HepG2 (cell line): ENCODE measurements around the gene CHMP6. TPM values are rescaled to one million over a fixed set of nuclear protein-coding genes. Genes with fewer than 3 reads are reported as not detected.

ENCODE experiments used
- BCL6 ChIP-seq: IDR thresholded peaks from 2 replicates; pipeline ENCODE4 v1.6.1; 2016; ENCODE audit warnings: missing genetic modification reagents, missing compliant biosample characterization
- CBX5 ChIP-seq: sonication (generic); formaldehyde crosslinking; IDR thresholded peaks from 2 replicates; pipeline ENCODE4 v1.4.0; 2020; ENCODE audit warnings: missing genetic modification reagents, borderline replicate concordance
- CEBPB ChIP-seq: IDR thresholded peaks from 2 replicates; pipeline ENCODE4 v1.6.1; 2011; ENCODE audit warnings: low read depth, low read length, improper control_type of control experiment, borderline replicate concordance
- ELF1 ChIP-seq: sonication (generic); formaldehyde crosslinking; IDR thresholded peaks from 2 replicates; pipeline ENCODE4 v1.4.0; 2020; ENCODE audit warnings: missing genetic modification reagents
- HHEX ChIP-seq: IDR thresholded peaks from 2 replicates; pipeline ENCODE4 v1.6.1; 2016; ENCODE audit warnings: control low read depth
- KDM5A ChIP-seq: fragments of 200-600 bp; sonication (generic); IDR thresholded peaks from 2 replicates; pipeline ENCODE4 v1.7.0; 2018; ENCODE audit warnings: antibody characterized with exemption, mild to moderate bottlenecking, low read length, borderline replicate concordance
- MBNL3 ChIP-seq: fragments of 250-450 bp; sonication (Bioruptor Pico); conservative IDR thresholded peaks from 2 replicates; pipeline ENCODE4 v1.8.0; 2022; ENCODE audit warnings: mild to moderate bottlenecking, inconsistent platforms
- NFATC3 ChIP-seq: sonication (generic); formaldehyde crosslinking; IDR thresholded peaks from 2 replicates; pipeline ENCODE4 v1.5.1; 2020; ENCODE audit warnings: mild to moderate bottlenecking, missing genetic modification reagents
- NFYB ChIP-seq: sonication (generic); formaldehyde crosslinking; IDR thresholded peaks from 2 replicates; pipeline ENCODE4 v1.4.0; 2020; ENCODE audit warnings: missing genetic modification reagents
- POGZ ChIP-seq: sonication (generic); formaldehyde crosslinking; IDR thresholded peaks from 2 replicates; pipeline ENCODE4 v1.4.0; 2020; ENCODE audit warnings: mild to moderate bottlenecking, missing genetic modification reagents
- PRDM15 ChIP-seq: sonication (generic); formaldehyde crosslinking; IDR thresholded peaks from 2 replicates; pipeline ENCODE4 v1.4.0; 2020; ENCODE audit warnings: missing genetic modification reagents
- TAF15 ChIP-seq: fragments of 200-400 bp; formaldehyde crosslinking; IDR thresholded peaks from one replicate; pipeline ENCODE4 v1.6.1; 2018; ENCODE audit warnings: mild to moderate bottlenecking, low read depth, low read length; ENCODE audit not compliant: poor library complexity, severe bottlenecking
- ZBTB26 ChIP-seq: IDR thresholded peaks from 2 replicates; pipeline ENCODE4 v1.6.1; 2016; ENCODE audit warnings: missing compliant biosample characterization, missing genetic modification reagents, borderline replicate concordance
- ZNF235 ChIP-seq: sonication (generic); formaldehyde crosslinking; IDR thresholded peaks from 2 replicates; pipeline ENCODE4 v1.8.1; 2023; ENCODE audit warnings: mild to moderate bottlenecking, missing genetic modification reagents, borderline replicate concordance
- ZNF530 ChIP-seq: sonication (generic); formaldehyde crosslinking; IDR thresholded peaks from 2 replicates; pipeline ENCODE4 v1.5.0; 2020; ENCODE audit warnings: low read depth, mild to moderate bottlenecking, missing genetic modification reagents
- ZNF746 ChIP-seq: sonication (generic); formaldehyde crosslinking; IDR thresholded peaks from 2 replicates; pipeline ENCODE4 v1.8.0; 2022; ENCODE audit warnings: mild to moderate bottlenecking, missing genetic modification reagents
- ZNF784 ChIP-seq: sonication (generic); formaldehyde crosslinking; IDR thresholded peaks from 2 replicates; pipeline ENCODE4 v1.5.1; 2020; ENCODE audit warnings: missing genetic modification reagents, mild to moderate bottlenecking, borderline replicate concordance
- ZSCAN29 ChIP-seq: sonication (generic); formaldehyde crosslinking; conservative IDR thresholded peaks from 2 replicates; pipeline ENCODE4 v1.4.0; 2020; ENCODE audit warnings: mild to moderate bottlenecking, missing genetic modification reagents
- polyA plus RNA-seq, 8 experiments: library from polyadenylated mRNA; depleted of rRNA in 3 of 8; stranded (reverse) in 7 of 8; unstranded in 1 of 8; fragments of >200 nt; fragmentation: Illumina TruSeq in 4 of 8; extraction: Trizol in 4 of 8; gene quantifications; 2 replicates each; pipeline versions ENCODE4 v1.2.1 to v1.2.3, GENCODE V29; 2011 to 2016; ENCODE audit warnings: low read depth in 4 of 8, missing spikeins in 1 of 8, mixed read lengths in 1 of 8; ENCODE audit not compliant: insufficient read depth in 1 of 8
- total RNA-seq, 5 experiments: library from RNA; depleted of rRNA; stranded (reverse); fragments of >200 nt; fragmentation: Illumina TruSeq; extraction: Trizol; gene quantifications; 2 replicates each; pipeline ENCODE4 v1.2.3, GENCODE V29; 2016; ENCODE audit warnings: low read depth in 1 of 5
- TF ChIP-seq, protein P1 (sequence below): sonication (generic); formaldehyde crosslinking; IDR thresholded peaks from 2 replicates; pipeline ENCODE4 v1.4.0; 2020; ENCODE audit warnings: missing genetic modification reagents
- TF ChIP-seq, protein P2 (sequence below): sonication (generic); formaldehyde crosslinking; IDR thresholded peaks from 2 replicates; pipeline ENCODE4 v1.8.0; 2022; ENCODE audit warnings: missing genetic modification reagents, mild to moderate bottlenecking, inconsistent platforms, borderline replicate concordance

Gene CHMP6
- total and polyA plus RNA-seq, 2 of the 13 experiments (the other 11 are each of a cell fraction or from before 2014, with no cell fraction given): 11.1 to 24.2 TPM

DNA sequence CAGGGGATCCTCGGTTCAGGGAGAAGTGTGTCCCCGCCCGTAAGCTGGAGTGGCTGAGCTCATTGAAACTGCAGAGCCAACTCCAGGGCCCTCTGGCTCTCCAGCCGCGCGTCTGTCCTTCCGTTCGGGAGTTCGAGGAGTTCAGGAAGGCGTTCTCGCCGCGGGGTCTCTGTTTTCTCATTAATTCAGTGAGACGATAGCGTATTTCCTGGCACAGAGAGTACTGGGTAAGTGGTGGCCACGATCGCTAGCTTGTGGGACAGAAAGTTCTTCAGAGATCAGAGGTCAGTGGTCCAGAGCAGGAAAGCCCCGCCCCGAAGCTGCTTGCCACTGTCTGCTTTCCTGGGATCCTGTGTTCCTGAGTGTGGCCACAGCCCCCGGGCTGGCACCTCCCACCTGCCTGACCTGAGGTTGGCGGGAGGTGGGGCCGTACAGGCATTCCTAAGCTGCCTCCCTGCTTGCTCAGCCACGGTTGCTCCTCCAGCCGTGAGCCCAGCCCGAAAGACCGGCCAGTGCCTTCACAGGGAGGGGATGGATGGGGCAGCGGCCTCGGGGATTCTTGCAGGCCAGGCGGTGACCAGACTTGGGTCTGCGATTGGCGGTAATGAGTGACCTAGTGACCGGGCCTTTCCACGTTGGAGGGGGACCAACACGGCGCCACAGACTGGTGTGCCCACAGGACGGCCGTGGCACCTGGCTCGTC lies 52.2 kb downstream of the CHMP6 start (continued):
- no peak for TF ChIP-seq ZBTB26 (CRISPR knock-in tag)
- TF ChIP-seq KDM5A: no peak
- TF ChIP-seq BCL6 (CRISPR knock-in tag): peak; percentile 73
- TF ChIP-seq MBNL3: no peak
- TF ChIP-seq ZNF746 (CRISPR knock-in tag): 0 out of 2 replicates have a peak, but pooled peaks have one; percentile 46
- no peak for TF ChIP-seq TAF15
- TF ChIP-seq ZNF530 (CRISPR knock-in tag): no peak
- TF ChIP-seq NFATC3 (CRISPR knock-in tag): no peak
- TF ChIP-seq ELF1 (CRISPR knock-in tag): peak; percentile 40; the same call in 1 of the 2 replicates
- no peak for TF ChIP-seq CEBPB
- TF ChIP-seq ZNF235 (CRISPR knock-in tag): no peak
- no peak; the same call in 1 of the 2 replicates for TF ChIP-seq NFYB (CRISPR knock-in tag)
- TF ChIP-seq, protein P1, sequence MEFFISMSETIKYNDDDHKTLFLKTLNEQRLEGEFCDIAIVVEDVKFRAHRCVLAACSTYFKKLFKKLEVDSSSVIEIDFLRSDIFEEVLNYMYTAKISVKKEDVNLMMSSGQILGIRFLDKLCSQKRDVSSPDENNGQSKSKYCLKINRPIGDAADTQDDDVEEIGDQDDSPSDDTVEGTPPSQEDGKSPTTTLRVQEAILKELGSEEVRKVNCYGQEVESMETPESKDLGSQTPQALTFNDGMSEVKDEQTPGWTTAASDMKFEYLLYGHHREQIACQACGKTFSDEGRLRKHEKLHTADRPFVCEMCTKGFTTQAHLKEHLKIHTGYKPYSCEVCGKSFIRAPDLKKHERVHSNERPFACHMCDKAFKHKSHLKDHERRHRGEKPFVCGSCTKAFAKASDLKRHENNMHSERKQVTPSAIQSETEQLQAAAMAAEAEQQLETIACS: no peak
- no peak for TF ChIP-seq HHEX
- TF ChIP-seq ZNF784: no peak
- 0 out of 2 replicates have a peak, but pooled peaks have one; percentile 24 for TF ChIP-seq POGZ (CRISPR knock-in tag)
- TF ChIP-seq CBX5 (CRISPR knock-in tag): no peak
- TF ChIP-seq, protein P2, sequence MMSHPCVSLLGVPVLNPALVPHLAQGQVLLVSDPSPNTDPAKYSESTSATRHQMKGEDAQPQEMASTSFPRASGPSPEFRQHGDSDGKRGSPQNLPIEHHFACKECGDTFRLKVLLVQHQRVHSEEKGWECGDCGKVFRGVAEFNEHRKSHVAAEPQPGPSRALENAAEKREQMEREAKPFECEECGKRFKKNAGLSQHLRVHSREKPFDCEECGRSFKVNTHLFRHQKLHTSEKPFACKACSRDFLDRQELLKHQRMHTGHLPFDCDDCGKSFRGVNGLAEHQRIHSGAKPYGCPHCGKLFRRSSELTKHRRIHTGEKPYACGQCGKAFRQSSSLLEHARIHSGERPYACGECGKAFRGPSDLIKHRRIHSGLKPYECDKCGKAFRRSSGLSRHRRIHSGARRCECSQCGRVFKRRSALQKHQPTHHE (CRISPR knock-in tag): peak; percentile 61; the same call in 1 of the 2 replicates
- TF ChIP-seq ZSCAN29 (CRISPR knock-in tag): peak; percentile 70; the same call in 1 of the 2 replicates
- no peak for TF ChIP-seq PRDM15 (CRISPR knock-in tag)
